Astrocyte (in vitro differentiated cells and primary cell): ENCODE data around the gene AIF1. TPM values are rescaled to one million over a fixed set of nuclear protein-coding genes. Genes with fewer than 3 reads are reported as not detected.
A peak's percentile ranks its signal among the peaks of the same experiment; 100 is the strongest.

ENCODE experiments used
- DNase-seq: peaks from one replicate; pipeline ENCODE4 v3.0.0-alpha.2; 2010; ENCODE audit warnings: low read depth
- FAIRE-seq: peaks from 2 replicates; lab custom pipeline; 2011; peaks lifted over from hg19 to GRCh38; lab: Jason Lieb, UNC
- H2AFZ ChIP-seq: 2 replicates; pipeline ENCODE4 v1.6.0; 2012; ENCODE audit warnings: low read depth, low read length, inconsistent platforms
- H3K27ac ChIP-seq: 2 replicates; pipeline ENCODE4 v1.5.1; 2011; ENCODE audit warnings: low read depth, low read length, inconsistent platforms
- H3K27me3 ChIP-seq: 2 replicates; pipeline ENCODE4 v1.6.0; 2011; ENCODE audit warnings: low read length, inconsistent platforms; ENCODE audit not compliant: insufficient read depth
- H3K36me3 ChIP-seq: 2 replicates; pipeline ENCODE4 v1.5.1; 2011; ENCODE audit warnings: low read length, inconsistent platforms; ENCODE audit not compliant: insufficient read depth
- H3K4me1 ChIP-seq: 2 replicates; pipeline ENCODE4 v1.5.1; 2011; ENCODE audit warnings: low read length, inconsistent platforms; ENCODE audit not compliant: insufficient read depth
- H3K4me2 ChIP-seq: 2 replicates; pipeline ENCODE4 v1.6.0; 2012; ENCODE audit warnings: low read length, inconsistent platforms
- H3K4me3 ChIP-seq: 2 replicates; pipeline ENCODE4 v1.5.1; 2011; ENCODE audit warnings: low read depth, mild to moderate bottlenecking, low read length, inconsistent platforms; ENCODE audit not compliant: insufficient read depth
- H3K79me2 ChIP-seq: 2 replicates; pipeline ENCODE4 v1.6.0; 2012; ENCODE audit warnings: mild to moderate bottlenecking, low read length, inconsistent platforms; ENCODE audit not compliant: insufficient read depth
- H3K9ac ChIP-seq: 2 replicates; pipeline ENCODE4 v1.6.0; 2012; ENCODE audit warnings: mild to moderate bottlenecking, low read length, inconsistent platforms
- H3K9me3 ChIP-seq: 2 replicates; pipeline ENCODE4 v1.5.1; 2012; ENCODE audit warnings: low read depth, mild to moderate bottlenecking, low read length, inconsistent platforms; ENCODE audit not compliant: insufficient read depth
- H4K20me1 ChIP-seq: 2 replicates; pipeline ENCODE4 v1.6.0; 2012; ENCODE audit warnings: low read length, inconsistent platforms; ENCODE audit not compliant: insufficient read depth
- H3K27ac Mint-ChIP-seq: one replicate; pipeline ENCODE4 v1.8.0; 2021; ENCODE audit warnings: mild to moderate bottlenecking, mixed read lengths; ENCODE audit not compliant: unreplicated experiment
- H3K27me3 Mint-ChIP-seq: one replicate; pipeline ENCODE4 v1.8.0; 2021; ENCODE audit warnings: low read depth, mixed read lengths; ENCODE audit not compliant: unreplicated experiment
- H3K36me3 Mint-ChIP-seq: one replicate; pipeline ENCODE4 v1.8.0; 2021; ENCODE audit warnings: low read depth, mixed read lengths; ENCODE audit not compliant: unreplicated experiment
- H3K4me1 Mint-ChIP-seq: one replicate; pipeline ENCODE4 v1.8.0; 2021; ENCODE audit warnings: low read depth, mixed read lengths; ENCODE audit not compliant: unreplicated experiment
- H3K4me3 Mint-ChIP-seq: one replicate; pipeline ENCODE4 v1.8.0; 2021; ENCODE audit warnings: mild to moderate bottlenecking, moderate library complexity, mixed read lengths; ENCODE audit not compliant: unreplicated experiment
- H3K9me3 Mint-ChIP-seq: one replicate; pipeline ENCODE4 v1.8.0; 2021; ENCODE audit warnings: mild to moderate bottlenecking, mixed read lengths; ENCODE audit not compliant: unreplicated experiment
- EZH2 ChIP-seq: IDR thresholded peaks from 2 replicates; pipeline ENCODE4 v1.6.1; 2012; ENCODE audit warnings: mild to moderate bottlenecking, low read length, inconsistent platforms; ENCODE audit not compliant: insufficient read depth
- total RNA-seq: library from RNA; stranded (reverse); gene quantifications from 2 replicates; pipeline ENCODE4 v1.2.1, GENCODE V29; 2021
- TF ChIP-seq, protein P1 (sequence below): IDR thresholded peaks from 2 replicates; pipeline ENCODE4 v1.5.1; 2011; ENCODE audit warnings: low read depth, mild to moderate bottlenecking, inconsistent platforms, low read length, moderate library complexity; ENCODE audit not compliant: insufficient read depth

Gene AIF1
- total RNA-seq, 1 donor from 2014 or later, result not detected

DNA sequence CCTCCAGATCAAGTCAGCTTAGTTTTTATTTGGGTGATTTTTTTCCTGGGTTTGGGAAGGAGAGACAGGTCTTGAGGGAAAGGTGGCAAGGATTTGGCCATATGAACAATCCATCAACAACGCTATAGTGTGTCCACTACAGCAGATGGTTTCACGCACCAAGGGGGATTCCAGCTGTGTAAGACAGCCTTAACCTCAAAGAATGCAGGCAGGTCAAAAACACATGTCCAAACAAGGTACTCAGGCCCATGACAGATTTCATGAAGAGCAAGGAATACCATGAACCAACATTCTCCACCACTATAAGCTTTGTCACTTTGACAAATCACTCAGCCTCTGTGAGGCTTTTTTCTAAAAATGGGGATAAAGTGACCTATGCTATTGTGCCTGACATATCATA lies 2.0 kb downstream of the AIF1 start:
- Histone ChIP-seq H4K20me1 (peaks cover 10% of the 10 kb centered on the region), H3K27me3 (no peaks in the 10 kb centered on the region), H3K9me3 (no peaks in the 10 kb centered on the region), H3K4me3 (no peak overlapping the region), H3K27ac (no peak overlapping the region), H2AFZ (no peak overlapping the region), H3K4me2 (no peak overlapping the region), H3K79me2 (peaks cover 14% of the 10 kb centered on the region), H3K9ac (no peak overlapping the region), H3K4me1 (peaks cover 1% of the 10 kb centered on the region), H3K36me3 (no peaks in the 10 kb centered on the region)
- H3K27me3 Mint-ChIP-seq, result peaks cover 4% of the 10 kb centered on the region
- H3K9me3 Mint-ChIP-seq, result no peaks in the 10 kb centered on the region
- no peak for TF ChIP-seq EZH2
- TF ChIP-seq, protein P1, sequence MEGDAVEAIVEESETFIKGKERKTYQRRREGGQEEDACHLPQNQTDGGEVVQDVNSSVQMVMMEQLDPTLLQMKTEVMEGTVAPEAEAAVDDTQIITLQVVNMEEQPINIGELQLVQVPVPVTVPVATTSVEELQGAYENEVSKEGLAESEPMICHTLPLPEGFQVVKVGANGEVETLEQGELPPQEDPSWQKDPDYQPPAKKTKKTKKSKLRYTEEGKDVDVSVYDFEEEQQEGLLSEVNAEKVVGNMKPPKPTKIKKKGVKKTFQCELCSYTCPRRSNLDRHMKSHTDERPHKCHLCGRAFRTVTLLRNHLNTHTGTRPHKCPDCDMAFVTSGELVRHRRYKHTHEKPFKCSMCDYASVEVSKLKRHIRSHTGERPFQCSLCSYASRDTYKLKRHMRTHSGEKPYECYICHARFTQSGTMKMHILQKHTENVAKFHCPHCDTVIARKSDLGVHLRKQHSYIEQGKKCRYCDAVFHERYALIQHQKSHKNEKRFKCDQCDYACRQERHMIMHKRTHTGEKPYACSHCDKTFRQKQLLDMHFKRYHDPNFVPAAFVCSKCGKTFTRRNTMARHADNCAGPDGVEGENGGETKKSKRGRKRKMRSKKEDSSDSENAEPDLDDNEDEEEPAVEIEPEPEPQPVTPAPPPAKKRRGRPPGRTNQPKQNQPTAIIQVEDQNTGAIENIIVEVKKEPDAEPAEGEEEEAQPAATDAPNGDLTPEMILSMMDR, result no peak
- no peaks in the 10 kb centered on the region for H3K36me3 Mint-ChIP-seq
- no peak for DNase-seq
- H3K27ac Mint-ChIP-seq, result no peak overlapping the region
- H3K4me3 Mint-ChIP-seq, result no peak overlapping the region
- H3K4me1 Mint-ChIP-seq, result peaks cover 5% of the 10 kb centered on the region
- FAIRE-seq, result no peak

DNA sequence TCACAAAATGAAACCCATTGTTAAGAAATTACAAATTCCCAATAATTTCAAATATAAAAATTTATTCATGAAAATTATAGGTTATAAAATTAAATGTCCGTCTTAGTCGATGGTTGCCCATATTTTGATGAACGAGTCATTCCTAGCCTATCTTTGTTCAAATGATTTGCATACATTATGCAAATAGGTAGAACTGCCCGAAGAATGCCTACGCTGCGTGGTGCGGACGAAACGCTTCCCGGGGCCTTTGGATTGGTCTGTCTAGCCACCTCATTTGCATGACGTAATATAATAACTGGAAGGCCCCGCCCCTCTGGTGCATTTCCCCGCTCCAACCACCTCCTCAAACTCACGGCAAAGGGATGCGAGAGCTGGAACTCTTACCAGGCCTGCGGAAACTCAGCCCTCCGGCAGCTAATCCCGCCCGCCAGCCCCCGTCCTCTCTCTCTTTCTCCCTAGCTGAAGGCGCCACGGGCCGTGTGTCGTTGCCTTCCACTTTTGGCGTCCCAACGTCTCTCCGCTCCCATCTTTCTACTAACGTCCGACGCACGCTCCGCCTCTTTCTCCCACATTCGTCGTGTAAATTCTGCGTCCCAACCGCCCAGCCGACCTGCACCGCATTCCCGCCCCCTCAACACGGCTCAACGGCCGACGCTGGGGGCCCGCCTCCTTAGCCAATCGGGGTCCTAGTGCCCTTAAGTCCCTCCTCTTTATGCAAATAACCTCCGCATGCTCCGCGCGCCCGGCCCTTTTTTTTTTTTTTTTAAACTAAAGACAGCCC lies 5.0 kb downstream of the AIF1 start:
- Mint-ChIP-seq H3K27ac (peak overlapping the region; percentile 98), H3K4me3 (peak overlapping the region; percentile 94), H3K27me3 (peaks cover 4% of the 10 kb centered on the region), H3K4me1 (peaks cover 14% of the 10 kb centered on the region), H3K36me3 (peaks cover 16% of the 10 kb centered on the region), H3K9me3 (no peaks in the 10 kb centered on the region)
- TF ChIP-seq EZH2, result no peak
- TF ChIP-seq, protein P1, result no peak
- Histone ChIP-seq H3K36me3 (peaks cover 13% of the 10 kb centered on the region), H3K27ac (peak overlapping the region; percentile 99), H3K79me2 (peaks cover 43% of the 10 kb centered on the region), H3K4me2 (peak overlapping the region; percentile 86), H3K9me3 (no peaks in the 10 kb centered on the region), H3K4me3 (peak overlapping the region; percentile 66), H4K20me1 (peaks cover 39% of the 10 kb centered on the region), H3K4me1 (peaks cover 12% of the 10 kb centered on the region), H2AFZ (peak overlapping the region; percentile 82), H3K9ac (peak overlapping the region; percentile 89), H3K27me3 (no peaks in the 10 kb centered on the region)
- DNase-seq, result peak; percentile 98
- no peak for FAIRE-seq
